Peyer's patch (tissue), 4 donors: ENCODE measurements around the gene TFAP2A. TPM values are rescaled to one million over a fixed set of nuclear protein-coding genes. Genes with fewer than 3 reads are reported as not detected.

Experiments used
- DNase-seq, 3 donors: peaks; one replicate each; pipeline ENCODE4 v3.0.0-alpha.2; 2017 to 2019
- H3K27ac ChIP-seq, 4 donors: fragments of 200-600 bp; sonication (generic); one replicate each; pipeline ENCODE4 v1.5.1; 2016 to 2019
- H3K27me3 ChIP-seq, 2 donors: fragments of 200-600 bp; sonication (generic); one replicate each; pipeline ENCODE4 v1.5.1; 2019
- H3K36me3 ChIP-seq, 3 donors: fragments of 200-600 bp; sonication (generic); one replicate each; pipeline ENCODE4 v1.5.1; 2016 to 2019
- H3K4me1 ChIP-seq, 4 donors: fragments of 200-600 bp; sonication (generic); one replicate each; pipeline ENCODE4 v1.5.1; 2016 to 2019
- H3K4me3 ChIP-seq, 4 donors: fragments of 200-600 bp; sonication (generic); 1 replicate in 3 of 4; 2 replicates in 1 of 4; pipeline ENCODE4 v1.5.1; 2016 to 2019; ENCODE audit warnings: mild to moderate bottlenecking in 1 of 4
- H3K9me3 ChIP-seq, 4 donors: fragments of 200-600 bp; sonication (generic); one replicate each; pipeline ENCODE4 v1.5.1; 2016 to 2019; ENCODE audit warnings: mild to moderate bottlenecking in 1 of 4
- POLR2A ChIP-seq, 2 donors: fragments of 450-650 bp; IDR thresholded peaks; one replicate each; pipeline ENCODE4 v1.5.1; 2017; ENCODE audit warnings: antibody characterized with exemption in 2 of 2, mild to moderate bottlenecking in 2 of 2, moderate library complexity in 2 of 2
- total RNA-seq, 4 donors: library from RNA; depleted of rRNA; stranded (reverse); fragments of >200 nt; gene quantifications; one replicate each; pipeline ENCODE4 v1.1.0, GENCODE V29; 2016
- TF ChIP-seq, protein P1 (sequence below), 6 experiments: fragments of 450-650 bp in 4 of 6; fragments of 200-600 bp in 2 of 6; sonication (generic) in 1 of 6; IDR thresholded peaks; one replicate each; pipeline ENCODE4 v1.5.1; 2017 to 2019; ENCODE audit warnings: antibody characterized with exemption in 6 of 6, mild to moderate bottlenecking in 3 of 6, moderate library complexity in 1 of 6

Gene TFAP2A
- total RNA-seq, 4 donors from 2014 or later = 1.4 TPM; not detected in 3

DNA sequence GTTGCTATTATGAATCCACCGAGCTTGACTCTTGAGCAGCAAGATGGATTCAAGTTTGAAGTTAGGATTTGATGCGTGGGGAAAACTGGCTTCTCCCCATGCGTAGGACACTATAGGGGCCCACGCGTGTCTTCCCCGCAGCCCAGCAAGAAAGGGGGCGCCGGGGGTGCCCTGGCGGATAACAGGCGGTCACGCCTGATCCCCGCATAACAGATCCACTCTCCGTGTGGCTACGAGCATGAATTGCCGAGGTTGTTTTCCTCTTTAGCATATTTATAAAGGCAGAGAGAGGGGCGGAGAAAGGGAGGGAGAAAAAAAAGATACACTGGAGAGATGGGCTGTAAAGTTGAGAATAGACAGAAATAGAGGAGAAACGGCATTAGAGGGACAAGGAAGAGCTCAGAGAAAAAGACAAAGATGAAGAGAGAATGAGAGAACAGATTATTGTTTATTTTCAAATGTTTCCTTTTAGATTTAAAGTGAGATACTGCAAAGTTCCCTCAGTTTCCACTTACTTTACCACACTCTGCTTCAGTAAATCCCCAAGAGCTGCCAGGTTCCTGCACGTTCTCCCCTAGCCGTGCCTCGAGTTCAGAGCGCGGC is 32.0 kb downstream of the TFAP2A start:
- Histone ChIP-seq H3K27me3 (peaks cover 0 to 60% of the 10 kb centered on the region in 2 donors), H3K27ac (no peak overlapping the region), H3K36me3 (no peaks in the 10 kb centered on the region), H3K4me3 (no peak overlapping the region), H3K4me1 (peaks cover 0 to 11% (median 0%) of the 10 kb centered on the region in 4 donors), H3K9me3 (no peaks in the 10 kb centered on the region)
- TF ChIP-seq POLR2A (IDR thresholded peaks at IDR 0.05) = no peak
- TF ChIP-seq, protein P1, sequence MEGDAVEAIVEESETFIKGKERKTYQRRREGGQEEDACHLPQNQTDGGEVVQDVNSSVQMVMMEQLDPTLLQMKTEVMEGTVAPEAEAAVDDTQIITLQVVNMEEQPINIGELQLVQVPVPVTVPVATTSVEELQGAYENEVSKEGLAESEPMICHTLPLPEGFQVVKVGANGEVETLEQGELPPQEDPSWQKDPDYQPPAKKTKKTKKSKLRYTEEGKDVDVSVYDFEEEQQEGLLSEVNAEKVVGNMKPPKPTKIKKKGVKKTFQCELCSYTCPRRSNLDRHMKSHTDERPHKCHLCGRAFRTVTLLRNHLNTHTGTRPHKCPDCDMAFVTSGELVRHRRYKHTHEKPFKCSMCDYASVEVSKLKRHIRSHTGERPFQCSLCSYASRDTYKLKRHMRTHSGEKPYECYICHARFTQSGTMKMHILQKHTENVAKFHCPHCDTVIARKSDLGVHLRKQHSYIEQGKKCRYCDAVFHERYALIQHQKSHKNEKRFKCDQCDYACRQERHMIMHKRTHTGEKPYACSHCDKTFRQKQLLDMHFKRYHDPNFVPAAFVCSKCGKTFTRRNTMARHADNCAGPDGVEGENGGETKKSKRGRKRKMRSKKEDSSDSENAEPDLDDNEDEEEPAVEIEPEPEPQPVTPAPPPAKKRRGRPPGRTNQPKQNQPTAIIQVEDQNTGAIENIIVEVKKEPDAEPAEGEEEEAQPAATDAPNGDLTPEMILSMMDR (IDR thresholded peaks at IDR 0.05) = no peak
- DNase-seq = no peak

DNA sequence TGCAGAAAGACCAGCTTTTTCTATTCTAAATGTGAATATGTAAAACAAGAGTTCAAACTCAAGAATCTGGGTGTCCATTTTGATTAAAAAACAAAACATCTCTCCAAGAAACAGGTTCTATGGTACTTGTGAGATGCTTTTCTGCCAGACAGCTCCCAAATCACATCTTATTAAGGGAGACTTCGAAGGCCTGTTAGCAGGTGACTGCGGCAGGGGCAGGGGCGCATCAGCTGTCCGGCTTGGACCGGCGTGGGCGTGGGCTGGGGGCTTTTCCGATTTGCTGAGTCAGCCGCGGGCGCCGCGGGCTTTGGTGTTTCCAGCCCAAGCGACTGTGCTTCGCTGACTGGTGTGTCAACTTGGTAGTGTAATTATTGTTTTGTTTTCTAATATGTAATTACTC is 32.6 kb downstream of the TFAP2A start:
- H3K27ac ChIP-seq = no peak overlapping the region
- no peaks in the 10 kb centered on the region for H3K9me3 ChIP-seq
- H3K4me1 ChIP-seq = peaks cover 0 to 11% (median 0%) of the 10 kb centered on the region in 4 donors
- no peaks in the 10 kb centered on the region for H3K36me3 ChIP-seq
- TF ChIP-seq, protein P1 (IDR thresholded peaks at IDR 0.05) = no peak
- TF ChIP-seq POLR2A (IDR thresholded peaks at IDR 0.05) = no peak
- no peak overlapping the region for H3K4me3 ChIP-seq
- no peak for DNase-seq
- peaks cover 0 to 56% of the 10 kb centered on the region in 2 donors for H3K27me3 ChIP-seq

DNA sequence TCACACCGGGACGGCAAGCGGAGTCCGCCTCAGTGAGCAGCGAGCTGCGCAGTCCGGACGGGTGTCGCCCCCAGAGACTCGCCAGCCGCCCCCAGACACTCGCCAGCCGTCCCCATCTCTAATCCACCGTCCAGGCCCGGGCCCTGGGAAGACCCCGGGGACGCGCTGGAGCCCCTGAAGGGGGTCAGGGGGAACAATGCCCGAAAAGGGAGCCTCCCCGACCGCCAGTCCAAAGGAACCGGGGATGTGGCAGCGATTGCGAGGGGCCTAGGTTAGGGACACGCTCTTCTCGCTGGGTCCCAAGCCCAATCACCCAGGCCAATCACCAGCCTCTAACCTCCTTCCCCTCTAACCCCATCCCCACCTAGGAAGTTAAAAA is 33.1 kb downstream of the TFAP2A start:
- no peak overlapping the region for H3K27ac ChIP-seq
- peaks cover 0 to 51% of the 10 kb centered on the region in 2 donors for H3K27me3 ChIP-seq
- H3K4me3 ChIP-seq = no peak overlapping the region

DNA sequence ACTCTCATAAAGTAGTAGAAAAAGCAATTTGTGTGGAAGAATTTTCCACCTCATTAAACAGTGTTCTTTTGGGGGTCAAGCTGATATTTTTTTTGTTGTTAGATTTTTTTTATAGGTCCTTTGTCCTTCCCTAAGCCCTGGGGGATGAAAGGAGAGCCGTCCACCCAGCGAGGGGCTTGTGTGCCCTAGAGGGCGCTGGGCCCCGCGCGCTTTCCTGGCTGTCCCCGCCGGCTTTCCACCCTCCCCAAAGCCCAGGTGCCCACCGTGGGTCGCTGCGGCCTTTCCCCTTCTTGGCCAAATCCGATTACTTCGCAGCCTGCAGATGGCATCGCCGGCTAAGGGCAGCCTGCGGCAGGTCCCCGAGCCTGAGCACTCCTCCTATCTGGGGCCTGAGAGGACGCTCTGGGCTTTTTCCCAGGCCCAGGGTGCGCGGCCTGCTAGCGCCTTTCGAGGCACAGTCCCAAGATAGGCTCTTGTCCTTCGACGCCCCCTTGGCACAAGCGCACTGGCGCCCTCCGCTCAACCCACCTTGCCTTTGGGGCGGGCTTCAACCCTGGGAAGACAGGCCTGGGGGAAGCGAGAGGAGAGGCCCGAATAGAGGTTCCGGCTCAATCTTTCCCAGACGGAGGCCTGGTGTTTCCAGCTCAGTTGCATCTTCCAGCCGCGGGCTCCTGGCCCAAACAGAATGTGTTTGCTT is 33.6 kb downstream of the TFAP2A start:
- Histone ChIP-seq H3K27ac (no peak overlapping the region), H3K36me3 (no peaks in the 10 kb centered on the region), H3K4me1 (peaks cover 0 to 11% (median 0%) of the 10 kb centered on the region in 4 donors), H3K9me3 (no peaks in the 10 kb centered on the region), H3K27me3 (peaks cover 0 to 47% of the 10 kb centered on the region in 2 donors), H3K4me3 (no peak overlapping the region)
- DNase-seq = no peak
- TF ChIP-seq, protein P1 (IDR thresholded peaks at IDR 0.05) = no peak
- no peak for TF ChIP-seq POLR2A (IDR thresholded peaks at IDR 0.05)

More for the DNA sequence above, 33.1 kb downstream of the TFAP2A start:
- Histone ChIP-seq H3K4me1 (peaks cover 0 to 11% (median 0%) of the 10 kb centered on the region in 4 donors), H3K9me3 (no peaks in the 10 kb centered on the region), H3K36me3 (no peaks in the 10 kb centered on the region)
- no peak for DNase-seq
- no peak for TF ChIP-seq POLR2A (IDR thresholded peaks at IDR 0.05)
- TF ChIP-seq, protein P1 (IDR thresholded peaks at IDR 0.05) = no peak

DNA sequence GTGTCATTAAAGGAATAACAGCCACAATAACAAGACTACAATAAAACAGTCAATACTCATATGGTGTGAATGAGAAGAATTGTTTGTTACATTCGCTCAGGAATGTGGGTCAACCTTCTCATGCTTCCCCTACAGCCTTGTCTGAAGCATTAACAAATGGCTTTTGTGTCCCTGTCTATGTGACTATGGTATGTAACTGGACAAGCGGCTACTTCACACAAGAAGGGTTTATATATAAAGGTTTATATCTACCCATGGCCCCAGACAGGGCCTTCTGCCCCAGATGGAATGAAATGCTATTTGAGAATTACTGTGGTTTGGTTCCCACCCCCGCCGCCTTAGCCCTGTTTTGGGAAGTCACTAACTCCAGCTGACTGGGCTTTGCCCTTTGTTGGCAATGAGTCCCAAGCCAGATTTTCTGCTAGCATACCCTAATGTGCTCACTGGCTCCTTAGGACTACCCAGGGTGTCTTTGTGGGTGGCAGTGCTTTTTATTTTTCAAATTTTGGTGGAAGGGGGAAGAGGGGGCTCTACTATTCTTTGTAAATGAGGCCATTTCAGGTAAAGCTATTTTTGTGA is 39.4 kb downstream of the TFAP2A start:
- TF ChIP-seq POLR2A (IDR thresholded peaks at IDR 0.05) = no peak
- TF ChIP-seq, protein P1 (IDR thresholded peaks at IDR 0.05) = no peak
- H3K4me1 ChIP-seq = no peaks in the 10 kb centered on the region
- no peak overlapping the region for H3K27ac ChIP-seq
- no peak for DNase-seq
- no peaks in the 10 kb centered on the region for H3K9me3 ChIP-seq
- H3K4me3 ChIP-seq = no peak overlapping the region
- H3K27me3 ChIP-seq = no peaks in the 10 kb centered on the region
- no peaks in the 10 kb centered on the region for H3K36me3 ChIP-seq
